Measurements from ENCODE around the gene ZBTB25.

GRCh38 chr14:64461221-64461620 is 42.4 kb downstream of the ZBTB25 start:
- no peak for TF ChIP-seq CTCF (IDR thresholded peaks at IDR 0.05)
- TF ChIP-seq POLR2A (IDR thresholded peaks at IDR 0.05) = no peak

Data from tibial nerve (tissue), 3 donors.